Colonic mucosa (tissue), 4 donors: ENCODE results near the gene BLVRA. TPM values are rescaled to one million over a fixed set of nuclear protein-coding genes. Genes with fewer than 3 reads are reported as not detected.

ENCODE experiments used
- DNase-seq: peaks from one replicate; pipeline ENCODE4 v3.0.0-alpha.2; 2020
- H3K27ac ChIP-seq: fragments of 200-600 bp; one replicate; pipeline ENCODE4 v1.8.0; 2021
- H3K27me3 ChIP-seq: fragments of 200-600 bp; one replicate; pipeline ENCODE4 v1.8.0; 2021
- H3K36me3 ChIP-seq: fragments of 200-600 bp; one replicate; pipeline ENCODE4 v1.8.0; 2021
- H3K4me1 ChIP-seq: fragments of 200-600 bp; one replicate; pipeline ENCODE4 v1.8.0; 2021; ENCODE audit warnings: mild to moderate bottlenecking
- H3K4me3 ChIP-seq: fragments of 200-600 bp; one replicate; pipeline ENCODE4 v1.8.0; 2021
- H3K9ac ChIP-seq, 2 donors: one replicate each; pipeline ENCODE4 v1.7.0; 2013; ENCODE audit warnings: control low read depth in 2 of 2, low read depth in 2 of 2, low read length in 2 of 2
- H3K9me3 ChIP-seq: fragments of 200-600 bp; one replicate; pipeline ENCODE4 v1.8.0; 2021
- CTCF ChIP-seq: fragments of 200-600 bp; IDR thresholded peaks from one replicate; pipeline ENCODE4 v1.8.0; 2022; ENCODE audit warnings: antibody characterized with exemption, mild to moderate bottlenecking
- intact Hi-C: fragments of 100-400 bp; cut with DNase I; formaldehyde crosslinking; loops from one replicate; pipeline ENCODE4 v1.14.1; 2022
- total RNA-seq, 2 donors: library from RNA; stranded (reverse); fragmentation: NEBNext Ultra II Directional in 1 of 2; extraction: Animal tissue kit (Norgen Biotek cat#: 25700) in 1 of 2; gene quantifications; one replicate each; pipeline ENCODE4 v1.2.1, GENCODE V29; 2021
- donor health status: healthy.
- donor health status: DM: no; HTN: no; CAD: no.
- donor health status: DM: no; HTN: no; CAD: no.

Gene BLVRA
- total RNA-seq, 2 donors from 2014 or later, result 5.4 to 14.7 TPM

GRCh38 chr7:43725251-43725650 is 33.2 kb upstream of the BLVRA start:
- H3K27me3 ChIP-seq, result no peaks in the 10 kb centered on the region
- no peak for TF ChIP-seq CTCF
- intact Hi-C loops, result no loop called here
- DNase-seq, result no peak
- no peak overlapping the region for H3K9ac ChIP-seq
- no peaks in the 10 kb centered on the region for H3K4me1 ChIP-seq
- no peak overlapping the region for H3K27ac ChIP-seq
- no peak overlapping the region for H3K4me3 ChIP-seq
- no peaks in the 10 kb centered on the region for H3K9me3 ChIP-seq
- no peaks in the 10 kb centered on the region for H3K36me3 ChIP-seq

GRCh38 chr7:43726466-43726865 is 32.0 kb upstream of the BLVRA start:
- intact Hi-C loops, result no loop called here
- H3K4me3 ChIP-seq, result no peak overlapping the region
- no peaks in the 10 kb centered on the region for H3K27me3 ChIP-seq
- TF ChIP-seq CTCF, result no peak
- H3K9me3 ChIP-seq, result no peaks in the 10 kb centered on the region
- no peak overlapping the region for H3K9ac ChIP-seq
- no peak overlapping the region for H3K27ac ChIP-seq
- H3K36me3 ChIP-seq, result no peaks in the 10 kb centered on the region
- no peak for DNase-seq
- no peaks in the 10 kb centered on the region for H3K4me1 ChIP-seq

GRCh38 chr7:43727003-43727402 is 31.5 kb upstream of the BLVRA start:
- Histone ChIP-seq H3K4me3 (no peak overlapping the region), H3K9me3 (no peaks in the 10 kb centered on the region), H3K4me1 (no peaks in the 10 kb centered on the region), H3K27ac (no peak overlapping the region), H3K9ac (no peak overlapping the region), H3K36me3 (no peaks in the 10 kb centered on the region), H3K27me3 (no peaks in the 10 kb centered on the region)
- TF ChIP-seq CTCF, result no peak
- intact Hi-C loops, result no loop called here
- DNase-seq, result no peak

GRCh38 chr7:43727494-43727893 is 31.0 kb upstream of the BLVRA start:
- no peaks in the 10 kb centered on the region for H3K27me3 ChIP-seq
- H3K36me3 ChIP-seq, result no peaks in the 10 kb centered on the region
- TF ChIP-seq CTCF, result no peak
- no peak for DNase-seq
- H3K4me1 ChIP-seq, result no peaks in the 10 kb centered on the region
- H3K9ac ChIP-seq, result no peak overlapping the region
- H3K9me3 ChIP-seq, result no peaks in the 10 kb centered on the region
- no peak overlapping the region for H3K4me3 ChIP-seq
- intact Hi-C loops, result no loop called here
- H3K27ac ChIP-seq, result no peak overlapping the region

GRCh38 chr7:43729214-43729923 is 29.1 kb upstream of the BLVRA start, which contains the start of gene COA1:
COA1 (minus strand) TSS chr7:43729523; CDS start chr7:43648614, 80,909 bp downstream.
- no peaks in the 10 kb centered on the region for H3K4me1 ChIP-seq
- H3K27me3 ChIP-seq, result no peaks in the 10 kb centered on the region
- intact Hi-C loops, result no loop called here
- H3K36me3 ChIP-seq, result no peaks in the 10 kb centered on the region
- H3K4me3 ChIP-seq, result peak within 1 kb of the TSS; percentile 71
- H3K27ac ChIP-seq, result peak within 1 kb of the TSS; percentile 64
- no peak for TF ChIP-seq CTCF
- peak within 1 kb of the TSS; percentile 79 to 91 for H3K9ac ChIP-seq
- peak; percentile 89 for DNase-seq
- no peaks in the 10 kb centered on the region for H3K9me3 ChIP-seq
